Panc1 (cell line): ENCODE results near the gene DHRS4L2.
"Not testable (repeated sequence)": the region's sequence is repeated elsewhere in the genome, so short reads cannot be mapped to it uniquely, and the experiment has no call there.

Experiments used
- POLR2AphosphoS5 ChIP-seq: IDR thresholded peaks from 2 replicates; pipeline ENCODE4 v1.6.1; 2012; ENCODE audit warnings: mild to moderate bottlenecking, low read depth, low read length, moderate library complexity
- TF ChIP-seq, protein P1 (sequence below): fragments of 450-650 bp; IDR thresholded peaks from 2 replicates; pipeline ENCODE4 v1.5.1; 2017; ENCODE audit warnings: mild to moderate bottlenecking
- TF ChIP-seq, protein P2 (sequence below), 2 experiments: IDR thresholded peaks; 2 replicates each; pipeline ENCODE4 v1.6.1; 2011 to 2012; ENCODE audit warnings: low read depth in 2 of 2, control low read depth in 1 of 2, low read length in 1 of 2, mild to moderate bottlenecking in 1 of 2, moderate library complexity in 1 of 2; ENCODE audit not compliant: insufficient read depth in 1 of 2

DNA sequence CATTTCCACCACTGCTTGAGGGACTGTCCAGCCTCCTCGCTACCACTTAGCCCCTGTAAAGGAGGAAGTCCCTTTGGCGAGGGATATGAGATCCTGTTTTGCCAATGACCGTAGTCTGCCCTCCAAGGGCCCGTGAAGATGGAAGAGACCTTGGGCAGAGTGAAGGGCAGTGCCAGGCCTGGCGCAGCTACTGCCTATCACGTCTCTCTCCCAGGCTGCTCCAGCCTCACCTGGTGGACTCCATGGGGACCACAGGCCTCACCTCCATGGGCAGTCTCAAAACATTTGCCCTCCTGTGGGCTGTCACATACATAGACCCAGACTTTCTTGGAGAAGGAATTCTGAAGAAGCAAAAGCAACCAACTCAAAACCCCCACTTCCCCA lies 514 bp upstream of the DHRS4L2 start:
- TF ChIP-seq, protein P1, sequence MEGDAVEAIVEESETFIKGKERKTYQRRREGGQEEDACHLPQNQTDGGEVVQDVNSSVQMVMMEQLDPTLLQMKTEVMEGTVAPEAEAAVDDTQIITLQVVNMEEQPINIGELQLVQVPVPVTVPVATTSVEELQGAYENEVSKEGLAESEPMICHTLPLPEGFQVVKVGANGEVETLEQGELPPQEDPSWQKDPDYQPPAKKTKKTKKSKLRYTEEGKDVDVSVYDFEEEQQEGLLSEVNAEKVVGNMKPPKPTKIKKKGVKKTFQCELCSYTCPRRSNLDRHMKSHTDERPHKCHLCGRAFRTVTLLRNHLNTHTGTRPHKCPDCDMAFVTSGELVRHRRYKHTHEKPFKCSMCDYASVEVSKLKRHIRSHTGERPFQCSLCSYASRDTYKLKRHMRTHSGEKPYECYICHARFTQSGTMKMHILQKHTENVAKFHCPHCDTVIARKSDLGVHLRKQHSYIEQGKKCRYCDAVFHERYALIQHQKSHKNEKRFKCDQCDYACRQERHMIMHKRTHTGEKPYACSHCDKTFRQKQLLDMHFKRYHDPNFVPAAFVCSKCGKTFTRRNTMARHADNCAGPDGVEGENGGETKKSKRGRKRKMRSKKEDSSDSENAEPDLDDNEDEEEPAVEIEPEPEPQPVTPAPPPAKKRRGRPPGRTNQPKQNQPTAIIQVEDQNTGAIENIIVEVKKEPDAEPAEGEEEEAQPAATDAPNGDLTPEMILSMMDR: not testable (repeated sequence)
- TF ChIP-seq, protein P2, sequence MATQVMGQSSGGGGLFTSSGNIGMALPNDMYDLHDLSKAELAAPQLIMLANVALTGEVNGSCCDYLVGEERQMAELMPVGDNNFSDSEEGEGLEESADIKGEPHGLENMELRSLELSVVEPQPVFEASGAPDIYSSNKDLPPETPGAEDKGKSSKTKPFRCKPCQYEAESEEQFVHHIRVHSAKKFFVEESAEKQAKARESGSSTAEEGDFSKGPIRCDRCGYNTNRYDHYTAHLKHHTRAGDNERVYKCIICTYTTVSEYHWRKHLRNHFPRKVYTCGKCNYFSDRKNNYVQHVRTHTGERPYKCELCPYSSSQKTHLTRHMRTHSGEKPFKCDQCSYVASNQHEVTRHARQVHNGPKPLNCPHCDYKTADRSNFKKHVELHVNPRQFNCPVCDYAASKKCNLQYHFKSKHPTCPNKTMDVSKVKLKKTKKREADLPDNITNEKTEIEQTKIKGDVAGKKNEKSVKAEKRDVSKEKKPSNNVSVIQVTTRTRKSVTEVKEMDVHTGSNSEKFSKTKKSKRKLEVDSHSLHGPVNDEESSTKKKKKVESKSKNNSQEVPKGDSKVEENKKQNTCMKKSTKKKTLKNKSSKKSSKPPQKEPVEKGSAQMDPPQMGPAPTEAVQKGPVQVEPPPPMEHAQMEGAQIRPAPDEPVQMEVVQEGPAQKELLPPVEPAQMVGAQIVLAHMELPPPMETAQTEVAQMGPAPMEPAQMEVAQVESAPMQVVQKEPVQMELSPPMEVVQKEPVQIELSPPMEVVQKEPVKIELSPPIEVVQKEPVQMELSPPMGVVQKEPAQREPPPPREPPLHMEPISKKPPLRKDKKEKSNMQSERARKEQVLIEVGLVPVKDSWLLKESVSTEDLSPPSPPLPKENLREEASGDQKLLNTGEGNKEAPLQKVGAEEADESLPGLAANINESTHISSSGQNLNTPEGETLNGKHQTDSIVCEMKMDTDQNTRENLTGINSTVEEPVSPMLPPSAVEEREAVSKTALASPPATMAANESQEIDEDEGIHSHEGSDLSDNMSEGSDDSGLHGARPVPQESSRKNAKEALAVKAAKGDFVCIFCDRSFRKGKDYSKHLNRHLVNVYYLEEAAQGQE (IDR thresholded peaks at IDR 0.05; ENCODE audit: insufficient read depth in 1 of 2, low read depth in 2 of 2, low read length in 1 of 2): not testable (repeated sequence)
- TF ChIP-seq POLR2AphosphoS5: not testable (repeated sequence)
